Activated gamma-delta T cell (primary cell): ENCODE data around the gene EDC3.
"Not testable (repeated sequence)": the region's sequence is repeated elsewhere in the genome, so short reads cannot be mapped to it uniquely, and the experiment has no call there.

Experiments used
- DNase-seq: peaks from one replicate; lab custom pipeline; 2025; lab: John Stamatoyannopoulos, UW
- total RNA-seq, 2 donors: gene quantifications; one replicate each; lab custom pipeline; 2026; lab: John Stamatoyannopoulos, UW

EDC3 gene
- 14.8 to 15.5 reads per million in 2 donors for total RNA-seq

- peak; percentile 60 for DNase-seq
Measured at GRCh38 chr15:74695597-74696397, at the start of gene EDC3. Gene EDC3, minus strand, starts transcription at chr15:74696024. Its CDS starts 20,900 bp downstream, at chr15:74675124.

- DNase-seq: no peak
Measured at GRCh38 chr15:74742422-74742821, 46.6 kb upstream of the EDC3 start.

- DNase-seq: not testable (repeated sequence)
Measured at GRCh38 chr15:74738239-74738638, 42.4 kb upstream of the EDC3 start.

GRCh38 chr15:74735305-74735704 lies 39.5 kb upstream of the EDC3 start:
- DNase-seq: no peak

GRCh38 chr15:74733269-74733668 lies 37.4 kb upstream of the EDC3 start:
- DNase-seq: no peak

GRCh38 chr15:74732846-74733245 lies 37.0 kb upstream of the EDC3 start:
- no peak for DNase-seq

GRCh38 chr15:74730619-74731316 lies 34.9 kb upstream of the EDC3 start:
- no peak for DNase-seq

GRCh38 chr15:74729372-74729771 lies 33.5 kb upstream of the EDC3 start:
- DNase-seq: not testable (repeated sequence)

GRCh38 chr15:74728699-74729098 lies 32.9 kb upstream of the EDC3 start:
- not testable (repeated sequence) for DNase-seq

- no peak for DNase-seq
Measured at GRCh38 chr15:74727727-74728126, 31.9 kb upstream of the EDC3 start.

- no peak for DNase-seq
Measured at GRCh38 chr15:74726774-74727164, 30.9 kb upstream of the EDC3 start.

GRCh38 chr15:74725845-74726773 lies 30.3 kb upstream of the EDC3 start:
- DNase-seq: peak; percentile 34

- no peak for DNase-seq
Measured at GRCh38 chr15:74725225-74725774, 29.5 kb upstream of the EDC3 start, which contains the start of gene CYP1A1. Gene CYP1A1, minus strand, starts transcription at chr15:74725528. Its CDS starts 2,431 bp downstream, at chr15:74723097.

- no peak for DNase-seq
Measured at GRCh38 chr15:74724570-74725224, 28.9 kb upstream of the EDC3 start.

GRCh38 chr15:74723754-74724334 lies 28.0 kb upstream of the EDC3 start:
- DNase-seq: no peak

- no peak for DNase-seq
Measured at GRCh38 chr15:74723187-74723586, 27.4 kb upstream of the EDC3 start.

GRCh38 chr15:74722591-74722990 lies 26.8 kb upstream of the EDC3 start:
- no peak for DNase-seq

- DNase-seq: no peak
Measured at GRCh38 chr15:74716651-74717050, 20.8 kb upstream of the EDC3 start.

- no peak for DNase-seq
Measured at GRCh38 chr15:74712311-74712710, 16.5 kb upstream of the EDC3 start.

- no peak for DNase-seq
Measured at GRCh38 chr15:74710319-74711094, 14.7 kb upstream of the EDC3 start.
